GM20431 (cell line): ENCODE data around the gene TOR4A.
"Not testable (repeated sequence)": the region's sequence is repeated elsewhere in the genome, so short reads cannot be mapped to it uniquely, and the experiment has no call there.

Source experiments
- in situ Hi-C: fragments of 300-500 bp; cut with MseI, MboI; formaldehyde crosslinking; loops from one replicate; pipeline ENCODE4 v1.15.0; 2020; ENCODE audit warnings: low sequenced_read_pairs; ENCODE audit not compliant: unreplicated experiment

Gene TOR4A

DNA sequence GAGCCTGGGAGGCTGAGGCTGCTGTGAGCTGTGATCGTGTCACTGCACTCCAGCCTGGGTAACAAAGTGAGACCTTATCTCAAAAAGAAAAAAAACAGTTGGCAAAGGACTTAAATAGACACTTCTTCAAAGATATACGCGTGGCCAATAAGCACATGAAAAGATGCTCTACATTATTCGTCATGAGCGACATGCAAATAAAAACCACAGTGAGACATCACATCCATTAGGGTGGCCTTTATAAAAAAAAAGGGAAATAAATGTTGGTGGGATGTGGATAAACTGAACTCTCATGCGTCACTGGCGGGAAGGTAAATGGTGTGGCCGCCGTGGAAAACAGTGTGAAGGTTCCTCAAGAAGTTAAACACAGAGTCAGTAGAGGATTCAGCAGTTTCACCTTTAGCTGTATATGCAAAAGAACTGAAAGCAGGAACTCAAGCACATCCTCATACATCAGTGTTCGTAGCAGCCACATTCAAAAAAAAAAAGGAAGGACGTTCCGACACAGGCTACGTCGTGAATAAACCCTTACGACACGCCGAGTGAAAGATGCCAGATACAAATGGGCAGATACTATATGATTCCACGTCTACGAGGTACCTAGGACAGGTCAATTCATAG is 49.0 kb downstream of the TOR4A start:
- in situ Hi-C loops, result no loop called here

DNA sequence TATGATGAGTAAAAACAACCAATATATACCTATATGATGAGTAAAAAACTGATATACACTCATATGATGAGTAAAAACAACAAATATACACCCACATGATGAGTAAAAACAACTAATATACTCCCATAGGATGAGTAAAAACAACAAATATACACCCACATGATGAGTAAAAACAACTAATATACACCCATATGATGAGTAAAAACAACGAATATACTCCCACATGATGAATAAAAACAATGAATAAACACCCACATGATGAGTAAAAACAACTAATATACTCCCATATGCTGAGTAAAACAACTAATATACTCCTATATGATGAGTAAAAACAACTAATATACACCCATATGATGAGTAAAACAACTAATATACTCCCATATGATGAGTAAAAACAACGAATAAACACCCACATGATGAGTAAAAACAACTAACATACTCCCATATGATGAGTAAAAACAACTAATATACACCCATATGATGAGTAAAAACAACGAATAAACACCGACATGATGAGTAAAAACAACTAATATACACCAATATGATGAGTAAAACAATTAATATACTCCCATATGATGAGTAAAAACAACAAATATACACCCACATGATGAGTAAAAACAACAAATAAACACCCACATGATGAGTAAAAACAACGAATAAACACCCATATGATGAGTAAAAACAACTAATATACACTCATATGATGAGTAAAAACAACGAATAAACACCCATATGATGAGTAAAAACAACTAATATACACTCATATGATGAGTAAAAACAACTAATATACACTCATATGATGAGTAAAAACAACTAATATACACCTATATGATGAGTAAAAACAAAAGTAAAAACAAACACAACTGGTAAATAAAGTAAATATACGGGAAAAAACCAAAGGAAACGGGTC is 50.4 kb downstream of the TOR4A start:
- in situ Hi-C loops, result not testable (repeated sequence)

DNA sequence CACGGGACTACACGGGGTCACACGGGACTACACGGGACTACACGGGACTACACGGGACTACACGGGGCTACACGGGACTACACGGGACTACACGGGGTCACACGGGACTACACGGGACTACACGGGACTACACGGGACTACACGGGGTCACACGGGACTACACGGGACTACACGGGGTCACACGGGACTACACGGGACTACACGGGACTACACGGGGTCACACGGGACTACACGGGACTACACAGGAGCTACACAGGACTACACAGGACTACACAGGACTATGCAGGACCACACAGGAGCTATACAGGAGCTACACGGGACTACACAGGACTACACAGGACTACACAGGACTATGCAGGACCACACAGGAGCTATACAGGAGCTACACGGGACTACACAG is 52.1 kb downstream of the TOR4A start:
- in situ Hi-C loops, result not testable (repeated sequence)

DNA sequence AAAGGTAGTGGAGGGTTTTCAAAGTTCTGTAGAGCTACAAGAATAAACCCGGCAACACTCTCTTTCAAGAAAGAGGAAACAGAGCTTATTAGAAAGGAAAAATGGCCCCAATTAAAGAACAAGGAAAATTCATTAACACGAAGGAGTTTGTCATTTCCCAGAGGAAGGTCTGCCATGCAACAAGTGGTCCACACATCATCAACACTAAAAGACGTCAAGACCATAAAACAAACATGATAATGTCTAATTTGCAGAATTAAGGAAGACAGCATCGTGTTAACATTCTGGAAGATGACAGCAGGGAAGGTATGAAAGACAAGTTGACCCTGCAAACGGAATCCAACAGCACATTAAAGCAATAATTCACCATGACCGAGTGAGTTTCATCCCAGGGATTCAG is 53.2 kb downstream of the TOR4A start:
- in situ Hi-C loops, result no loop called here

DNA sequence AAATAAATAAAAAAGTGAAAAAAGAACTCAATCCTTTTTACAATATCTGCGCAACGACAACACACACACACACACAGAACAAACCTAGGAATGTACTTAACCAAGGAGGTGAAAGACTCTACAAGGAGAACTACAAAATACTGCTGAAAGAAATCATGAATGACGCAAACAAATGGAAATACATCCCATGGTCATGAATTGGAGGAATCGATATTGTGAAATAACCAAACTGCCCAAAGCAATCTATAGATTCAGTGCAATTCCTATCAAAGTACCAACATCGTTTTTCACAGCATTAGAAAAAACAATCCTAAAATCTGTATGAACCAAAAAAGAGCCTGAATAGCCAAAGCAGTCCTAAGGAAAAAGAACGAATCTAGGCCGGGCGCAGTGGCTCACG is 54.4 kb downstream of the TOR4A start:
- in situ Hi-C loops, result no loop called here
